HepG2 (cell line): Measurements from ENCODE around the gene VSX1. TPM values are rescaled to one million over a fixed set of nuclear protein-coding genes. Genes with fewer than 3 reads are reported as not detected.

Experiments used
- BRF2 ChIP-seq: sonication (generic); formaldehyde crosslinking; IDR thresholded peaks from 2 replicates; pipeline ENCODE4 v1.8.1; 2022; ENCODE audit warnings: mild to moderate bottlenecking, missing genetic modification reagents
- CEBPB ChIP-seq: IDR thresholded peaks from 2 replicates; pipeline ENCODE4 v1.6.1; 2011; ENCODE audit warnings: low read depth, low read length, improper control_type of control experiment, borderline replicate concordance
- CEBPZ ChIP-seq: IDR thresholded peaks from 2 replicates; pipeline ENCODE4 v1.6.1; 2012; ENCODE audit warnings: low read length, improper control_type of control experiment
- HMGA1 ChIP-seq: sonication (generic); formaldehyde crosslinking; conservative IDR thresholded peaks from 2 replicates; pipeline ENCODE4 v1.4.0; 2020; ENCODE audit warnings: missing genetic modification reagents
- IKZF5 ChIP-seq: IDR thresholded peaks from 2 replicates; pipeline ENCODE4 v1.6.1; 2018; ENCODE audit warnings: missing genetic modification reagents, mild to moderate bottlenecking, missing compliant biosample characterization
- MYC ChIP-seq: sonication (generic); formaldehyde crosslinking; IDR thresholded peaks from 2 replicates; pipeline ENCODE4 v1.9.0; 2021; ENCODE audit warnings: missing genetic modification reagents, borderline replicate concordance
- PHF21A ChIP-seq: sonication (generic); formaldehyde crosslinking; IDR thresholded peaks from 2 replicates; pipeline ENCODE4 v1.5.0; 2020; ENCODE audit warnings: mild to moderate bottlenecking, missing genetic modification reagents
- RFX1 ChIP-seq: fragments of 450-650 bp; IDR thresholded peaks from 2 replicates; pipeline ENCODE4 v1.6.1; 2017
- SNAPC2 ChIP-seq: sonication (generic); formaldehyde crosslinking; IDR thresholded peaks from 2 replicates; pipeline ENCODE4 v1.8.1; 2022; ENCODE audit warnings: mild to moderate bottlenecking, missing genetic modification reagents
- SOX13 ChIP-seq, 3 experiments: fragments of 450-650 bp in 1 of 3; sonication (generic) in 1 of 3; formaldehyde crosslinking in 1 of 3; IDR thresholded peaks in 2 of 3; conservative IDR thresholded peaks in 1 of 3; 2 replicates each; pipeline versions ENCODE4 v1.5.0 to v1.6.1; 2016 to 2020; ENCODE audit warnings: antibody characterized with exemption in 1 of 3, mild to moderate bottlenecking in 1 of 3, missing compliant biosample characterization in 1 of 3, missing genetic modification reagents in 1 of 3, moderate library complexity in 1 of 3
- ZBTB1 ChIP-seq: sonication (generic); formaldehyde crosslinking; IDR thresholded peaks from 2 replicates; pipeline ENCODE4 v1.4.0; 2020; ENCODE audit warnings: missing genetic modification reagents, borderline replicate concordance
- ZFP36L1 ChIP-seq: sonication (generic); formaldehyde crosslinking; IDR thresholded peaks from 2 replicates; pipeline ENCODE4 v1.8.0; 2022; ENCODE audit warnings: mild to moderate bottlenecking, missing genetic modification reagents, moderate library complexity
- ZNF280B ChIP-seq: sonication (generic); formaldehyde crosslinking; IDR thresholded peaks from 2 replicates; pipeline ENCODE4 v1.5.0; 2020; ENCODE audit warnings: missing genetic modification reagents, mild to moderate bottlenecking, borderline replicate concordance
- ZNF772 ChIP-seq: sonication (generic); formaldehyde crosslinking; IDR thresholded peaks from 2 replicates; pipeline ENCODE4 v1.5.0; 2020; ENCODE audit warnings: mild to moderate bottlenecking, missing genetic modification reagents
- polyA plus RNA-seq, 8 experiments: library from polyadenylated mRNA; depleted of rRNA in 3 of 8; stranded (reverse) in 7 of 8; unstranded in 1 of 8; fragments of >200 nt; fragmentation: Illumina TruSeq in 4 of 8; extraction: Trizol in 4 of 8; gene quantifications; 2 replicates each; pipeline versions ENCODE4 v1.2.1 to v1.2.3, GENCODE V29; 2011 to 2016; ENCODE audit warnings: low read depth in 4 of 8, missing spikeins in 1 of 8, mixed read lengths in 1 of 8; ENCODE audit not compliant: insufficient read depth in 1 of 8
- total RNA-seq, 5 experiments: library from RNA; depleted of rRNA; stranded (reverse); fragments of >200 nt; fragmentation: Illumina TruSeq; extraction: Trizol; gene quantifications; 2 replicates each; pipeline ENCODE4 v1.2.3, GENCODE V29; 2016; ENCODE audit warnings: low read depth in 1 of 5
- TF ChIP-seq, protein P1 (sequence below): sonication (generic); formaldehyde crosslinking; IDR thresholded peaks from 2 replicates; pipeline ENCODE4 v1.4.0; 2020; ENCODE audit warnings: missing genetic modification reagents, mild to moderate bottlenecking, borderline replicate concordance
- TF ChIP-seq, protein P2 (sequence below): sonication (generic); formaldehyde crosslinking; IDR thresholded peaks from 2 replicates; pipeline ENCODE4 v1.4.0; 2020; ENCODE audit warnings: missing genetic modification reagents

The VSX1 gene
- total and polyA plus RNA-seq, 2 of the 13 experiments (the other 11 are each of a cell fraction or from before 2014, with no cell fraction given): 0.04 TPM; not detected in 1

DNA sequence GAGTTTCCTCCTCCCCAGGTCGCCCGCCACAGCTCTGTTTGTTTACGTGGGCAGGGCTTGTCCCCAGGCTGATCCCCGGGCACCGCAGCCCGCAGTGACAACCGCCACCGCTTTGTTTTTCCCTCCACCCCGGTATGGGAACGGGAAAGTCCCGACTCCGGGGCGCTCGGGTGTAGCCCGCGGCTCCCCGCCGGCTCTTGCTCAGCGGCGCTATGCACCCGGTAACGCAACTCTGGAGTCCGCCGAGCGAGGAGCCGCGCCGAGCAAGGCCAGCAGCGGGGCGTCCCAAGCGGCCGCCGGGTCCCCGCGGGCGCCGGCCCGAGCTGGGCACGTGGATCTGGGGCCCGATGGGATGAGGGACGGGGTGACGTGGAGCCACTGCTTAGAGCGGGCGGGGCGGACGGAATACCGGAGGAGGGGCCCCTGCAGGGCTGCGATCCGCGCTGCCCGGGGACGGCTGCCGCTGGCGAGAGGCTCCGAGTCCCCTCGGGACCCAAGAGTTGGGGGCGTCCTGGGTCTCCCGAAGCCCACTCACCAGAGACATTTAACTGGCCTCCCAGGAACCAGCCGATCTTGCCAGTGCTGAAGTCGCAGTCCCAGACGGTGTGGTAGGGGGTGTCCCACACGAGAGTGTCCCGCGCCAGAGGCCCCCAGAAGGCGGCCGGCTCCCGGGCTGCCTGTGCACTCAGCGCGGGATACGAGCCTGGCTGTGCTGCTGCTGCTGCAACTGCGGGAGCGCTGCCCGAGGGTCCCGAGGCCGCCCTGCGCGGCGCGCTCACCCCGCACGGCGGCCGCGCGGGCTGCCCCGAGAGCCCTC, 24.5 kb downstream of the VSX1 start (continued):
- TF ChIP-seq IKZF5 (CRISPR knock-in tag) (peak; percentile 46; the same call in 1 of the 2 replicates), ZNF772 (CRISPR knock-in tag) (peak; percentile 83; the same call in 1 of the 2 replicates), ZFP36L1 (CRISPR knock-in tag) (no peak), PHF21A (peak; percentile 76), CEBPZ (no peak), HMGA1 (CRISPR knock-in tag) (no peak), BRF2 (CRISPR knock-in tag) (peak; percentile 76; the same call in 1 of the 2 replicates), MYC (peak; percentile 77), ZBTB1 (no peak), SNAPC2 (CRISPR knock-in tag) (no peak), RFX1 (no peak), SOX13 (IDR thresholded peaks at IDR 0.05) (no peak), SOX13 (CRISPR knock-in tag; conservative IDR thresholded peaks at IDR 0.05 in 1 of 2, IDR thresholded peaks at IDR 0.05 in 1 of 2) (no peak), ZNF280B (CRISPR knock-in tag) (no peak), CEBPB (no peak)
- TF ChIP-seq, protein P1, sequence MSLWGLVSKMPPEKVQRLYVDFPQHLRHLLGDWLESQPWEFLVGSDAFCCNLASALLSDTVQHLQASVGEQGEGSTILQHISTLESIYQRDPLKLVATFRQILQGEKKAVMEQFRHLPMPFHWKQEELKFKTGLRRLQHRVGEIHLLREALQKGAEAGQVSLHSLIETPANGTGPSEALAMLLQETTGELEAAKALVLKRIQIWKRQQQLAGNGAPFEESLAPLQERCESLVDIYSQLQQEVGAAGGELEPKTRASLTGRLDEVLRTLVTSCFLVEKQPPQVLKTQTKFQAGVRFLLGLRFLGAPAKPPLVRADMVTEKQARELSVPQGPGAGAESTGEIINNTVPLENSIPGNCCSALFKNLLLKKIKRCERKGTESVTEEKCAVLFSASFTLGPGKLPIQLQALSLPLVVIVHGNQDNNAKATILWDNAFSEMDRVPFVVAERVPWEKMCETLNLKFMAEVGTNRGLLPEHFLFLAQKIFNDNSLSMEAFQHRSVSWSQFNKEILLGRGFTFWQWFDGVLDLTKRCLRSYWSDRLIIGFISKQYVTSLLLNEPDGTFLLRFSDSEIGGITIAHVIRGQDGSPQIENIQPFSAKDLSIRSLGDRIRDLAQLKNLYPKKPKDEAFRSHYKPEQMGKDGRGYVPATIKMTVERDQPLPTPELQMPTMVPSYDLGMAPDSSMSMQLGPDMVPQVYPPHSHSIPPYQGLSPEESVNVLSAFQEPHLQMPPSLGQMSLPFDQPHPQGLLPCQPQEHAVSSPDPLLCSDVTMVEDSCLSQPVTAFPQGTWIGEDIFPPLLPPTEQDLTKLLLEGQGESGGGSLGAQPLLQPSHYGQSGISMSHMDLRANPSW (CRISPR knock-in tag): no peak
- TF ChIP-seq, protein P2, sequence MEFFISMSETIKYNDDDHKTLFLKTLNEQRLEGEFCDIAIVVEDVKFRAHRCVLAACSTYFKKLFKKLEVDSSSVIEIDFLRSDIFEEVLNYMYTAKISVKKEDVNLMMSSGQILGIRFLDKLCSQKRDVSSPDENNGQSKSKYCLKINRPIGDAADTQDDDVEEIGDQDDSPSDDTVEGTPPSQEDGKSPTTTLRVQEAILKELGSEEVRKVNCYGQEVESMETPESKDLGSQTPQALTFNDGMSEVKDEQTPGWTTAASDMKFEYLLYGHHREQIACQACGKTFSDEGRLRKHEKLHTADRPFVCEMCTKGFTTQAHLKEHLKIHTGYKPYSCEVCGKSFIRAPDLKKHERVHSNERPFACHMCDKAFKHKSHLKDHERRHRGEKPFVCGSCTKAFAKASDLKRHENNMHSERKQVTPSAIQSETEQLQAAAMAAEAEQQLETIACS: no peak
